ENCODE data around the gene HEPHL1.

DNA sequence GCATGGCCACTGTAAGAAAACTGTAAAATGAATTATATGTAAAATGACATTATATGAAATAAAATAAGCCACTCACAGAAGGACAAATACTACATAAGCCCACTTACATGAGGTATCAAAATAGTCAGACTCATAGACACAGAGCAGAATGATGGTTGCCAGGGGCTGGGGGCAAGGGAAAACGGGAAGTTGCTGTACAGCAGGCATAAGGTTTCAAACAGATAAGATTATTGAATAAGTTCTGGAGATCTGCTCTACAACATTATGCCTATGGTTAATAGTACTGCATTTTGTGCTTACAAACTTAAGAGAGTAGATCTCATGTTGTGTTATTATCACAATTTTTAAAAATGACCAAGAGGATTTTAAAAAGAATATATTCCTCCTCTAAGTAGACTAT lies 32.7 kb upstream of the HEPHL1 start:
- TF ChIP-seq, protein P1, sequence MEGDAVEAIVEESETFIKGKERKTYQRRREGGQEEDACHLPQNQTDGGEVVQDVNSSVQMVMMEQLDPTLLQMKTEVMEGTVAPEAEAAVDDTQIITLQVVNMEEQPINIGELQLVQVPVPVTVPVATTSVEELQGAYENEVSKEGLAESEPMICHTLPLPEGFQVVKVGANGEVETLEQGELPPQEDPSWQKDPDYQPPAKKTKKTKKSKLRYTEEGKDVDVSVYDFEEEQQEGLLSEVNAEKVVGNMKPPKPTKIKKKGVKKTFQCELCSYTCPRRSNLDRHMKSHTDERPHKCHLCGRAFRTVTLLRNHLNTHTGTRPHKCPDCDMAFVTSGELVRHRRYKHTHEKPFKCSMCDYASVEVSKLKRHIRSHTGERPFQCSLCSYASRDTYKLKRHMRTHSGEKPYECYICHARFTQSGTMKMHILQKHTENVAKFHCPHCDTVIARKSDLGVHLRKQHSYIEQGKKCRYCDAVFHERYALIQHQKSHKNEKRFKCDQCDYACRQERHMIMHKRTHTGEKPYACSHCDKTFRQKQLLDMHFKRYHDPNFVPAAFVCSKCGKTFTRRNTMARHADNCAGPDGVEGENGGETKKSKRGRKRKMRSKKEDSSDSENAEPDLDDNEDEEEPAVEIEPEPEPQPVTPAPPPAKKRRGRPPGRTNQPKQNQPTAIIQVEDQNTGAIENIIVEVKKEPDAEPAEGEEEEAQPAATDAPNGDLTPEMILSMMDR (IDR thresholded peaks at IDR 0.05; ENCODE audit: low read length): no peak
- TF ChIP-seq EZH2 (IDR thresholded peaks at IDR 0.05; ENCODE audit: borderline replicate concordance, low read length): no peak

All from OCI-LY1 (cell line).